SU-DHL-6 (cell line): ENCODE measurements around the gene SLC24A3.

Source experiments
- H2AFZ ChIP-seq: fragments of 200-600 bp; sonication (generic); 2 replicates; pipeline ENCODE4 v1.6.1; 2014; ENCODE audit warnings: low read depth, mild to moderate bottlenecking, moderate library complexity, mixed read lengths, antibody characterized with exemption, low read length; ENCODE audit not compliant: severe bottlenecking
- H3F3A ChIP-seq: fragments of 200-600 bp; shearing (Covaris generic); 2 replicates; pipeline ENCODE4 v1.6.0; 2016; ENCODE audit warnings: antibody characterized with exemption, mild to moderate bottlenecking; ENCODE audit not compliant: insufficient read depth
- H3K27ac ChIP-seq: fragments of 200-600 bp; sonication (generic); 2 replicates; pipeline ENCODE4 v1.5.1; 2016; ENCODE audit warnings: low read depth, mild to moderate bottlenecking, low read length, moderate library complexity, mixed read lengths
- H3K27me3 ChIP-seq: fragments of 200-600 bp; sonication (generic), shearing (Covaris generic); 2 replicates; pipeline ENCODE4 v1.6.0; 2014; ENCODE audit warnings: mild to moderate bottlenecking, low read length
- H3K36me3 ChIP-seq: fragments of 200-600 bp; sonication (generic); 2 replicates; pipeline ENCODE4 v1.6.1; 2014; ENCODE audit warnings: mild to moderate bottlenecking, low read length, mixed read lengths
- H3K4me2 ChIP-seq: fragments of 300-600, 200-600 bp; shearing (Covaris generic), sonication (generic); 2 replicates; pipeline ENCODE4 v1.6.0; 2014; ENCODE audit warnings: low read length, low read depth, mild to moderate bottlenecking; ENCODE audit not compliant: poor library complexity, severe bottlenecking
- H3K4me3 ChIP-seq: fragments of 200-600 bp; sonication (generic); 2 replicates; pipeline ENCODE4 v1.5.1; 2014; ENCODE audit warnings: antibody characterized with exemption, low read length, mild to moderate bottlenecking, mixed read lengths; ENCODE audit not compliant: insufficient read depth, poor library complexity, severe bottlenecking
- H3K79me2 ChIP-seq: fragments of 200-600 bp; sonication (generic); 2 replicates; pipeline ENCODE4 v1.6.1; 2014; ENCODE audit warnings: mild to moderate bottlenecking, low read length, moderate library complexity; ENCODE audit not compliant: insufficient read depth
- H3K9ac ChIP-seq: fragments of 200-600 bp; sonication (generic); 2 replicates; pipeline ENCODE4 v1.7.0; 2014; ENCODE audit warnings: mild to moderate bottlenecking, low read length
- H3K9me2 ChIP-seq: fragments of 200-600 bp; sonication (generic); replicated peaks from 2 replicates; pipeline ENCODE4 v1.6.1; 2014; ENCODE audit warnings: low read length; ENCODE audit not compliant: insufficient read depth
- H3K9me3 ChIP-seq: fragments of 200-600 bp; sonication (generic); 2 replicates; pipeline ENCODE4 v1.6.1; 2014; ENCODE audit warnings: low read length, mixed read lengths; ENCODE audit not compliant: insufficient read depth
- H4K20me1 ChIP-seq: fragments of 200-600 bp; sonication (generic); 2 replicates; pipeline ENCODE4 v1.6.1; 2014; ENCODE audit warnings: low read depth, mild to moderate bottlenecking, antibody characterized with exemption, low read length, moderate library complexity, mixed read lengths
- EZH2phosphoT487 ChIP-seq: fragments of 200-600 bp; sonication (generic), shearing (Covaris generic); conservative IDR thresholded peaks from 2 replicates; pipeline ENCODE4 v1.6.1; 2018; ENCODE audit warnings: mild to moderate bottlenecking, antibody characterized with exemption, low read length, moderate library complexity, mixed read lengths
- TF ChIP-seq, protein P1 (sequence below): fragments of 200-600 bp; sonication (generic); IDR thresholded peaks from one replicate; pipeline ENCODE4 v1.5.1; 2017; ENCODE audit warnings: antibody characterized with exemption, mild to moderate bottlenecking, low read length, moderate library complexity; ENCODE audit not compliant: insufficient read depth, poor library complexity, severe bottlenecking

SLC24A3 gene

DNA sequence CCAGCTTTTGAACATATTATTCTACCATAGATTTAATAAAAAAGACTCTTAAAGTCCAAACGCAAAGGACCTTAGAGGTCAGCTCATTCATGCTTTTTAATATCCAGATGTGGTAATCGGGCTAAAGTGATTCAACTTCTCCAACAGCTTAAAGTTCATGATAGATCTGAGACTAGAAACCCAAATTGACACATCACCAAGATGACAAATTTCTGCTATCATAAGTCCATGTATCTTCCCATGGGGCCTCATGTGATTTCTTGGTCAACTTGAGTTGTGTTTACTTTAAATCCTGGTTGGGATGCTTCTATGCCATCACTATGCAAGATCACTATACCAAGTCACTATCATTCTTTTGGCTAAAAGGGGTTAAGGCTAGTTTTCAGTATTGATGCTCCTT, 56.0 kb downstream of the SLC24A3 start:
- Histone ChIP-seq H3K9ac (no peak overlapping the region), H3F3A (no peaks in the 10 kb centered on the region), H3K79me2 (no peaks in the 10 kb centered on the region), H3K27ac (no peak overlapping the region), H3K9me3 (no peaks in the 10 kb centered on the region), H3K36me3 (no peaks in the 10 kb centered on the region), H3K9me2 (no peaks in the 10 kb centered on the region), H4K20me1 (no peaks in the 10 kb centered on the region), H3K27me3 (no peaks in the 10 kb centered on the region), H3K4me3 (no peak overlapping the region), H3K4me2 (no peak overlapping the region), H2AFZ (no peak overlapping the region)
- TF ChIP-seq, protein P1, sequence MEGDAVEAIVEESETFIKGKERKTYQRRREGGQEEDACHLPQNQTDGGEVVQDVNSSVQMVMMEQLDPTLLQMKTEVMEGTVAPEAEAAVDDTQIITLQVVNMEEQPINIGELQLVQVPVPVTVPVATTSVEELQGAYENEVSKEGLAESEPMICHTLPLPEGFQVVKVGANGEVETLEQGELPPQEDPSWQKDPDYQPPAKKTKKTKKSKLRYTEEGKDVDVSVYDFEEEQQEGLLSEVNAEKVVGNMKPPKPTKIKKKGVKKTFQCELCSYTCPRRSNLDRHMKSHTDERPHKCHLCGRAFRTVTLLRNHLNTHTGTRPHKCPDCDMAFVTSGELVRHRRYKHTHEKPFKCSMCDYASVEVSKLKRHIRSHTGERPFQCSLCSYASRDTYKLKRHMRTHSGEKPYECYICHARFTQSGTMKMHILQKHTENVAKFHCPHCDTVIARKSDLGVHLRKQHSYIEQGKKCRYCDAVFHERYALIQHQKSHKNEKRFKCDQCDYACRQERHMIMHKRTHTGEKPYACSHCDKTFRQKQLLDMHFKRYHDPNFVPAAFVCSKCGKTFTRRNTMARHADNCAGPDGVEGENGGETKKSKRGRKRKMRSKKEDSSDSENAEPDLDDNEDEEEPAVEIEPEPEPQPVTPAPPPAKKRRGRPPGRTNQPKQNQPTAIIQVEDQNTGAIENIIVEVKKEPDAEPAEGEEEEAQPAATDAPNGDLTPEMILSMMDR: no peak
- no peak for TF ChIP-seq EZH2phosphoT487

GRCh38 chr20:19269737-19270340, 57.4 kb downstream of the SLC24A3 start:
- Histone ChIP-seq H3K27ac (no peak overlapping the region), H3K4me3 (no peak overlapping the region), H3K9ac (no peak overlapping the region), H3K36me3 (no peaks in the 10 kb centered on the region), H3K4me2 (no peak overlapping the region), H3K79me2 (no peaks in the 10 kb centered on the region), H3K9me3 (no peaks in the 10 kb centered on the region), H2AFZ (no peak overlapping the region), H3K27me3 (no peaks in the 10 kb centered on the region), H3K9me2 (no peaks in the 10 kb centered on the region), H4K20me1 (no peaks in the 10 kb centered on the region), H3F3A (no peaks in the 10 kb centered on the region)
- TF ChIP-seq EZH2phosphoT487: no peak
- TF ChIP-seq, protein P1: no peak

DNA sequence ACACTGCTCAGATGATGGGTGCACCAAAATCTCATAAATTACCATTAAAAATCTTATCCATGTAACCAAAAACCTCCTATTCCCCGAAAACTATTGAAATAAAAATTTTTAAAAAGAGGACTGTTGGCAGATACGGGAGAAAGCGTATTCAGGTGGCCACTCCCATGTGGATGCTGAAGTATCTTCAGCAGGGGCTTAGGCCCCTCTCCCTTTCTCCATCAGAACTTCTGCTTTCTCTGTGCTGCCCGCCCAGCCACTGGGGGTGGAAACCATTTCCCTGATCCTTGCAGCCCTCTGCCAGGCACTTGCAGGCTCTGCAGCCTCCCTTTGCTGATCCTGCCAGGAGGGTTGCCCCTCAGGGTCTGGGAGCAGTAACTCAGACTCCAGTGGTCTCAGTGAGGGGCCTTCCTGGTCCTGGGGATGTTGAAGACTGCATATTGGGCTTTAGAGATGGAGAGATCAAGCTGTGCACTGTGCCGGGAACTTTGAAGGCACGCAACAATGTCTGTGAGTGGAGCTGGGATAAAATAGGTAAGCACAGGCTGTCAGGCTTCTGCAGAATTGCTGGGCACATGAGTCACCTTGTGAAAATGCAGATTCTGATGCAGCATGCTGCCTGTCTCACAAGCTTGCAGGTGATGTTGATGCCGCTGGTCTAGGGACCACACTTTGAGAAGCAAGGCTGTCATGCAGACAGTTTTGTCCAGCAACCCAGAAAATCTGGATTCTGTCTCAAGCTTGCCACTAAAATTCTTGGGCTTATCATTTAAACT, 59.6 kb downstream of the SLC24A3 start:
- H3K9me2 ChIP-seq: no peaks in the 10 kb centered on the region
- no peak overlapping the region for H3K9ac ChIP-seq
- no peaks in the 10 kb centered on the region for H3K27me3 ChIP-seq
- H3K36me3 ChIP-seq: no peaks in the 10 kb centered on the region
- TF ChIP-seq, protein P1: no peak
- no peak for TF ChIP-seq EZH2phosphoT487
- H3K9me3 ChIP-seq: no peaks in the 10 kb centered on the region
- H4K20me1 ChIP-seq: no peaks in the 10 kb centered on the region
- H3K4me3 ChIP-seq: no peak overlapping the region
- H3K27ac ChIP-seq: no peak overlapping the region
- no peaks in the 10 kb centered on the region for H3F3A ChIP-seq
- H2AFZ ChIP-seq: no peak overlapping the region
- H3K79me2 ChIP-seq: no peaks in the 10 kb centered on the region
- no peak overlapping the region for H3K4me2 ChIP-seq
